CD4-positive, CD25-positive, alpha-beta regulatory T cell (primary cell): ENCODE measurements around the gene RFC1. TPM values are rescaled to one million over a fixed set of nuclear protein-coding genes. Genes with fewer than 3 reads are reported as not detected.
"Not testable (repeated sequence)": the region's sequence is repeated elsewhere in the genome, so short reads cannot be mapped to it uniquely, and the experiment has no call there.

Experiments
- ATAC-seq, 2 donors: fragments of 150-1000 bp; cut with Tn5 transposase; one replicate each; pipeline ENCODE4 v1.10.0; 2021; ENCODE audit warnings: low read depth in 2 of 2, moderate number of reproducible peaks in 2 of 2, moderate library complexity in 1 of 2
- DNase-seq, 3 donors: peaks; one replicate each; pipeline versions ENCODE4 v3.0.0 to v3.0.0-alpha.2; 2012 to 2022; ENCODE audit warnings: mixed read lengths in 1 of 3
- H3K27ac ChIP-seq: one replicate; pipeline ENCODE4 v1.7.0; 2013; ENCODE audit warnings: mild to moderate bottlenecking, low read length; ENCODE audit not compliant: insufficient read depth, poor library complexity, severe bottlenecking
- H3K27me3 ChIP-seq: one replicate; pipeline ENCODE4 v1.7.0; 2013; ENCODE audit warnings: low read length; ENCODE audit not compliant: control insufficient read depth, insufficient read depth
- H3K36me3 ChIP-seq: one replicate; pipeline ENCODE4 v1.7.0; 2013; ENCODE audit warnings: mild to moderate bottlenecking, low read length, moderate library complexity; ENCODE audit not compliant: control insufficient read depth, insufficient read depth
- H3K4me1 ChIP-seq: 2 replicates; pipeline ENCODE4 v1.7.0; 2013; ENCODE audit warnings: mild to moderate bottlenecking, low read length; ENCODE audit not compliant: insufficient read depth, control insufficient read depth, poor library complexity, severe bottlenecking
- H3K4me3 ChIP-seq: one replicate; pipeline ENCODE4 v1.7.0; 2013; ENCODE audit warnings: low read depth, mild to moderate bottlenecking, low read length, moderate library complexity
- H3K9me3 ChIP-seq, 2 experiments: 1 replicate in 1 of 2; 2 replicates in 1 of 2; pipeline ENCODE4 v1.7.0; 2013; ENCODE audit warnings: low read length in 2 of 2, mild to moderate bottlenecking in 1 of 2, moderate library complexity in 1 of 2; ENCODE audit not compliant: control insufficient read depth in 2 of 2
- H3K27ac Mint-ChIP-seq, 3 donors: one replicate each; pipeline ENCODE4 v1.8.0; 2020 to 2022; ENCODE audit warnings: mild to moderate bottlenecking in 3 of 3, mixed read lengths in 3 of 3, moderate library complexity in 2 of 3
- H3K27me3 Mint-ChIP-seq: one replicate; pipeline ENCODE4 v1.8.0; 2022; ENCODE audit warnings: mild to moderate bottlenecking, mixed read lengths
- H3K36me3 Mint-ChIP-seq: one replicate; pipeline ENCODE4 v1.8.0; 2020; ENCODE audit warnings: mixed read lengths
- H3K4me1 Mint-ChIP-seq, 4 donors: one replicate each; pipeline ENCODE4 v1.8.0; 2020 to 2022; ENCODE audit warnings: mixed read lengths in 4 of 4, mild to moderate bottlenecking in 1 of 4
- H3K4me3 Mint-ChIP-seq, 4 donors: one replicate each; pipeline ENCODE4 v1.8.0; 2020 to 2022; ENCODE audit warnings: mild to moderate bottlenecking in 4 of 4, mixed read lengths in 4 of 4, moderate library complexity in 3 of 4
- H3K9me3 Mint-ChIP-seq, 7 donors: one replicate each; pipeline ENCODE4 v1.8.0; 2020 to 2022; ENCODE audit warnings: mixed read lengths in 7 of 7, mild to moderate bottlenecking in 3 of 7, moderate library complexity in 2 of 7
- polyA plus RNA-seq, 4 donors: library from polyadenylated mRNA; unstranded; fragments of 300-500 nt; fragmentation: Illumina TruSeq; gene quantifications; one replicate each; pipeline ENCODE4 v1.2.3, GENCODE V29; 2021
- total RNA-seq: library from RNA; stranded (reverse); gene quantifications from one replicate; pipeline ENCODE4 v1.2.3, GENCODE V29; 2022

Gene RFC1
- total and polyA plus RNA-seq, 5 donors from 2014 or later = 27.3 to 87.1 (median 33.7) TPM

DNA sequence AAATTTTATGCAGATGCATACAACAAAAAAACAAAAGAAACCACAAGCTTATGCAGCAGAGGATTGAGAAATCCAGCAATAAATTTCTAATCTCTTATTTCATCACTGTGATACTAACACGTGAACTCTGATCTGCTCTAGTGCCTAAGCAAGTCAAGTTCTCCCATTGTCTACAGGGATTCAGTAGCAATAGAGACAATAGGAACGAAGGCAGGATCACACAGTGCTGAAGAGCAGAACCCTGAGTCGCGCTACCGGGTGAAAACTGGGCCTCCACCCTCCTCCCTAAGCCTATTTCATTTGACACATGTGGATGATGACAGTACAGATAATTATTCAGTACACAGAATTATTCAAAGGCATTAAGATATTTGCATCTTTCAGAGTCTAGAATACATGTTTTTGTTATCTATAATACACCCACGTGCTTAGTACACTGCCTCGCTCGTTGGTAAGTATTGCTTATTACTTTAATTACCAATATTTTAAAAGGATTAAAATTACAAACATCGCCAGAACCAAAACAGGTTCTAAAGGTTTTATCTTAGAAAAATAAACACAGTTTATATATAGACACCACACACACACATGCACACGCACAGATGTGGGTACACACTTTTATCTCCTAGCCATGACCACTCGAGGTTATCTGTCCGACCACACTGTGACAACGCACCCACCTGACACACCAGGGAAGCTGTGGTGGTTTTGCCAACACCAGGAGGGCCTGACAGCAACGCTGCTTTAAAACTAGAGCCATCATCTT lies 60.1 kb downstream of the RFC1 start:
- H3K9me3 Mint-ChIP-seq = no peaks in the 10 kb centered on the region
- peaks cover 56% of the 10 kb centered on the region for H3K36me3 Mint-ChIP-seq
- peaks cover 0 to 7% (median 0%) of the 10 kb centered on the region in 4 donors for H3K4me1 Mint-ChIP-seq
- ATAC-seq (no peak), DNase-seq (no peak)
- Histone ChIP-seq H3K4me1 (no peaks in the 10 kb centered on the region), H3K27ac (no peak overlapping the region), H3K4me3 (no peak overlapping the region), H3K27me3 (no peaks in the 10 kb centered on the region), H3K36me3 (peaks cover 86% of the 10 kb centered on the region), H3K9me3 (no peaks in the 10 kb centered on the region)
- no peak overlapping the region for H3K27ac Mint-ChIP-seq
- H3K4me3 Mint-ChIP-seq = no peak overlapping the region
- no peaks in the 10 kb centered on the region for H3K27me3 Mint-ChIP-seq

DNA sequence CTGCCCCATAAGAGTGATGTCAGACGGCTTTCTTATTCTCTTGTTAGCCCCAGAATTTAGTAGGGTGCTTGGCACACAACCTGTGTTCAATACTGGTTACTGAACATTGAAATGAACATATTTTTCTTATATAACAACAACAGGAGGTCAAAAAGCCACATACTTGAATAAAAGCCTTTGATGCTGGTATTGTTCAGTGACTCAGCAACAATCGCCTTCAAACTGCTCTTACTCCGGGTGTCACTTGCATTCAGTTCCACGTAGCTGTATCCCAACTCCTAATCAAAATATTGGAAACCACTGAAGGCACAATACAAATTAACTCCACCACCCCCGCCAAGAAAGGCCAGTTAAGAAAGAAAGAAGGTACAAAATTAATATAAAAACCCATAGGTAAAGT lies 61.5 kb downstream of the RFC1 start:
- Mint-ChIP-seq H3K36me3 (peaks cover 64% of the 10 kb centered on the region), H3K27ac (peak overlapping the region in 1 of 3 donors; percentile 17), H3K27me3 (no peaks in the 10 kb centered on the region), H3K4me1 (peaks cover 0 to 3% (median 0%) of the 10 kb centered on the region in 4 donors), H3K9me3 (no peaks in the 10 kb centered on the region), H3K4me3 (no peak overlapping the region)
- Histone ChIP-seq H3K36me3 (peaks cover 88% of the 10 kb centered on the region), H3K4me3 (no peak overlapping the region), H3K27ac (no peak overlapping the region), H3K4me1 (no peaks in the 10 kb centered on the region), H3K27me3 (no peaks in the 10 kb centered on the region), H3K9me3 (no peaks in the 10 kb centered on the region)
- no peak for ATAC-seq
- DNase-seq = peak in 1 of 3 donors; percentile 24

DNA sequence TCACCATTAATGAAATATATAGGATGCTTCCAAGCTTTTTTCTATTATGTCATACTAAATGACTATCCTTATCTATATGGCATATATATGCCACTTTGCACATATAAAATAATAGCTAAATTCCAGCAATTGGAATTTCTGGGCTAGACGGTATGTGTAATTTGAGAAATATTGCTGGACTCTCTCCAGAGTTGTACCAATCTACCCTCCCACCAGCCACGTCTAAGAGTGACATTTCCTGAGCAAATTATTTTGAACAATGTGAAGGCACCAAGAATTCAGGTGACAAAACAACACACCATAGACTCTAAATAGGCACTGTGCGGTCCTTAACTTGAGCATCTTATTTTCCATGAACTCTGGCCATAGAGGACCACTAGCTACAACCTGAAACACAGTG lies 62.3 kb downstream of the RFC1 start:
- H3K27me3 Mint-ChIP-seq = no peaks in the 10 kb centered on the region
- no peak overlapping the region for H3K4me3 ChIP-seq
- ATAC-seq (no peak), DNase-seq (no peak)
- no peaks in the 10 kb centered on the region for H3K9me3 Mint-ChIP-seq
- no peaks in the 10 kb centered on the region for H3K9me3 ChIP-seq
- H3K27ac ChIP-seq = no peak overlapping the region
- H3K4me1 ChIP-seq = no peaks in the 10 kb centered on the region
- peak overlapping the region in 1 of 3 donors; percentile 17 for H3K27ac Mint-ChIP-seq
- H3K36me3 ChIP-seq = peaks cover 86% of the 10 kb centered on the region
- peaks cover 0 to 3% (median 0%) of the 10 kb centered on the region in 4 donors for H3K4me1 Mint-ChIP-seq
- H3K36me3 Mint-ChIP-seq = peaks cover 64% of the 10 kb centered on the region
- no peak overlapping the region for H3K4me3 Mint-ChIP-seq
- H3K27me3 ChIP-seq = no peaks in the 10 kb centered on the region

- no peak overlapping the region for H3K27ac Mint-ChIP-seq
- H3K27me3 Mint-ChIP-seq = no peaks in the 10 kb centered on the region
- ATAC-seq (no peak), DNase-seq (no peak)
- H3K4me1 Mint-ChIP-seq = peaks cover 0 to 3% (median 0%) of the 10 kb centered on the region in 4 donors
- no peaks in the 10 kb centered on the region for H3K27me3 ChIP-seq
- H3K9me3 Mint-ChIP-seq = peaks cover 0 to 2% (median 0%) of the 10 kb centered on the region in 7 donors
- no peak overlapping the region for H3K4me3 ChIP-seq
- H3K4me3 Mint-ChIP-seq = no peak overlapping the region
- H3K4me1 ChIP-seq = no peaks in the 10 kb centered on the region
- no peak overlapping the region for H3K27ac ChIP-seq
- peaks cover 63% of the 10 kb centered on the region for H3K36me3 Mint-ChIP-seq
- H3K9me3 ChIP-seq = no peaks in the 10 kb centered on the region
- peaks cover 85% of the 10 kb centered on the region for H3K36me3 ChIP-seq
Observed at GRCh38 chr4:39302901-39303300, 63.3 kb downstream of the RFC1 start.

DNA sequence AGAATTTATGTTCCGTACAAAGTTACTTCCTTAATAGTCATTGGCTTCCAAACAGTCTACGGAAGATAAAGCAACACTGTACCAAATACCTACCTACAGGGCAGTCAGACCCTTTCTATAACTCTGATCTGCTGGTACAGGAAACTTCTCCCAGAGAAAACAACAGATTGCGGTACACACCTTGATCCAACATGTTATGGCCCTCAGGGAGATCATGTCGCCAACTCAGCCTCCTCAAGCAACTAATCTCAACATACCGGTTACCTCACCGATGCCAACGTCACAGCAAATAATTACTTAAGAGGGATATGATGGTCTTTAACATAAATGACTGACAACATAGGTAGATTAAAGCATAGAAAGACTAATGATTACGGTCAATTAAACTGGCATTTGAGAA lies 70.4 kb downstream of the RFC1 start:
- no peaks in the 10 kb centered on the region for H3K27me3 Mint-ChIP-seq
- peaks cover 0 to 2% (median 0%) of the 10 kb centered on the region in 7 donors for H3K9me3 Mint-ChIP-seq
- H3K9me3 ChIP-seq = peaks cover 0 to 2% of the 10 kb centered on the region in 2 experiments
- no peaks in the 10 kb centered on the region for H3K4me1 ChIP-seq
- peaks cover 0 to 6% (median 0%) of the 10 kb centered on the region in 4 donors for H3K4me1 Mint-ChIP-seq
- no peak overlapping the region for H3K4me3 ChIP-seq
- no peaks in the 10 kb centered on the region for H3K27me3 ChIP-seq
- ATAC-seq = no peak
- H3K4me3 Mint-ChIP-seq = no peak overlapping the region
- H3K36me3 Mint-ChIP-seq = peaks cover 66% of the 10 kb centered on the region
- H3K27ac ChIP-seq = no peak overlapping the region
- peaks cover 76% of the 10 kb centered on the region for H3K36me3 ChIP-seq
- no peak for DNase-seq
- H3K27ac Mint-ChIP-seq = no peak overlapping the region

- Mint-ChIP-seq H3K4me1 (peaks cover 0 to 16% (median 2%) of the 10 kb centered on the region in 4 donors), H3K27ac (peak overlapping the region in 1 of 3 donors; percentile 34), H3K36me3 (peaks cover 61% of the 10 kb centered on the region)
- H3K36me3 ChIP-seq = peaks cover 76% of the 10 kb centered on the region
- not testable (repeated sequence) for H3K27me3 ChIP-seq, H3K9me3 Mint-ChIP-seq, H3K4me1 ChIP-seq, DNase-seq, H3K4me3 Mint-ChIP-seq, H3K27me3 Mint-ChIP-seq, H3K27ac ChIP-seq, H3K9me3 ChIP-seq, H3K4me3 ChIP-seq, ATAC-seq
Observed at GRCh38 chr4:39292433-39292832, 73.7 kb downstream of the RFC1 start.

- peaks cover 83% of the 10 kb centered on the region for H3K36me3 ChIP-seq
- H3K27me3 ChIP-seq = no peaks in the 10 kb centered on the region
- no peak overlapping the region for H3K4me3 ChIP-seq
- no peaks in the 10 kb centered on the region for H3K4me1 ChIP-seq
- peak overlapping the region in 1 of 3 donors; percentile 34 for H3K27ac Mint-ChIP-seq
- ATAC-seq (no peak), DNase-seq (no peak)
- H3K27me3 Mint-ChIP-seq = no peaks in the 10 kb centered on the region
- no peak overlapping the region for H3K27ac ChIP-seq
- peaks cover 66% of the 10 kb centered on the region for H3K36me3 Mint-ChIP-seq
- peaks cover 0 to 16% (median 2%) of the 10 kb centered on the region in 4 donors for H3K4me1 Mint-ChIP-seq
- H3K9me3 Mint-ChIP-seq = no peaks in the 10 kb centered on the region
- H3K4me3 Mint-ChIP-seq = no peak overlapping the region
- no peaks in the 10 kb centered on the region for H3K9me3 ChIP-seq
Observed at GRCh38 chr4:39291686-39292085, 74.5 kb downstream of the RFC1 start.

GRCh38 chr4:39287223-39287622 lies 78.9 kb downstream of the RFC1 start:
- Histone ChIP-seq H3K27me3 (no peaks in the 10 kb centered on the region), H3K27ac (no peak overlapping the region), H3K36me3 (peaks cover 57% of the 10 kb centered on the region), H3K9me3 (no peaks in the 10 kb centered on the region), H3K4me3 (no peak overlapping the region), H3K4me1 (no peaks in the 10 kb centered on the region)
- Mint-ChIP-seq H3K27ac (no peak overlapping the region), H3K36me3 (peaks cover 62% of the 10 kb centered on the region), H3K4me1 (peaks cover 0 to 17% (median 8%) of the 10 kb centered on the region in 4 donors), H3K27me3 (no peaks in the 10 kb centered on the region), H3K4me3 (no peak overlapping the region), H3K9me3 (peaks cover 0 to 2% (median 0%) of the 10 kb centered on the region in 7 donors)
- ATAC-seq (no peak), DNase-seq (no peak)
